ENCODE measurements around the gene DOCK3.
"Not testable (repeated sequence)": the region's sequence is repeated elsewhere in the genome, so short reads cannot be mapped to it uniquely, and the experiment has no call there.

Gene DOCK3

GRCh38 chr3:51362476-51362875, 687.7 kb downstream of the DOCK3 start:
- DNase-seq (ENCODE audit: low read depth in 3 of 3): no peak

- DNase-seq (ENCODE audit: low read depth in 3 of 3): not testable (repeated sequence)
Observed at GRCh38 chr3:51368276-51368675, 693.5 kb downstream of the DOCK3 start.

- peak in 1 of 3 experiments; percentile 29 for DNase-seq (ENCODE audit: low read depth in 3 of 3)
Observed at GRCh38 chr3:51371943-51372557, 697.3 kb downstream of the DOCK3 start.

GRCh38 chr3:51373658-51374421, 699.1 kb downstream of the DOCK3 start:
- no peak for DNase-seq (ENCODE audit: low read depth in 3 of 3)

- DNase-seq (ENCODE audit: low read depth in 3 of 3): no peak
Observed at GRCh38 chr3:51374456-51374855, 699.7 kb downstream of the DOCK3 start.

GRCh38 chr3:51375136-51375535, 700.4 kb downstream of the DOCK3 start:
- DNase-seq (ENCODE audit: low read depth in 3 of 3): no peak

- DNase-seq (ENCODE audit: low read depth in 3 of 3): no peak
Observed at GRCh38 chr3:51375571-51375970, 700.8 kb downstream of the DOCK3 start.

GRCh38 chr3:51378065-51378464, 703.3 kb downstream of the DOCK3 start:
- DNase-seq (ENCODE audit: low read depth in 3 of 3): no peak

GRCh38 chr3:51378726-51379125, 704.0 kb downstream of the DOCK3 start:
- DNase-seq (ENCODE audit: low read depth in 3 of 3): no peak

- DNase-seq (ENCODE audit: low read depth in 3 of 3): no peak
Observed at GRCh38 chr3:51379301-51379700, 704.6 kb downstream of the DOCK3 start.

- no peak for DNase-seq (ENCODE audit: low read depth in 3 of 3)
Observed at GRCh38 chr3:51379746-51380455, 705.2 kb downstream of the DOCK3 start.

GRCh38 chr3:51380601-51381332, 706.0 kb downstream of the DOCK3 start:
- no peak for DNase-seq (ENCODE audit: low read depth in 3 of 3)

GRCh38 chr3:51381333-51381705, 706.6 kb downstream of the DOCK3 start:
- DNase-seq (ENCODE audit: low read depth in 3 of 3): no peak

GRCh38 chr3:51382076-51382745, 707.5 kb downstream of the DOCK3 start:
- DNase-seq (ENCODE audit: low read depth in 3 of 3): no peak

- no peak for DNase-seq (ENCODE audit: low read depth in 3 of 3)
Observed at GRCh38 chr3:51382947-51383578, 708.3 kb downstream of the DOCK3 start.

- no peak for DNase-seq (ENCODE audit: low read depth in 3 of 3)
Observed at GRCh38 chr3:51384055-51384725, 709.5 kb downstream of the DOCK3 start.

GRCh38 chr3:51384726-51385473, 710.2 kb downstream of the DOCK3 start, which contains the start of gene MANF:
MANF (plus strand) TSS chr3:51385291; CDS start chr3:51385343, 52 bp downstream.
- DNase-seq (ENCODE audit: low read depth in 3 of 3): peak; percentile 94 to 96 (median 96)

- no peak for DNase-seq (ENCODE audit: low read depth in 3 of 3)
Observed at GRCh38 chr3:51385621-51386091, 710.9 kb downstream of the DOCK3 start.

- DNase-seq (ENCODE audit: low read depth in 3 of 3): no peak
Observed at GRCh38 chr3:51386159-51386851, 711.6 kb downstream of the DOCK3 start.

All from stimulated activated CD4-positive, alpha-beta T cell treated with anti-CD3 and anti-CD28 coated beads, TNF-alpha, amount 100 ng/mL, for 24 hours (primary cell).